ENCODE data around the gene TAS2R40. TPM values are rescaled to one million over a fixed set of nuclear protein-coding genes. Genes with fewer than 3 reads are reported as not detected.
"Not testable (repeated sequence)": the region's sequence is repeated elsewhere in the genome, so short reads cannot be mapped to it uniquely, and the experiment has no call there.

The TAS2R40 gene
- total RNA-seq, 4 donors from 2014 or later: not detected

DNA sequence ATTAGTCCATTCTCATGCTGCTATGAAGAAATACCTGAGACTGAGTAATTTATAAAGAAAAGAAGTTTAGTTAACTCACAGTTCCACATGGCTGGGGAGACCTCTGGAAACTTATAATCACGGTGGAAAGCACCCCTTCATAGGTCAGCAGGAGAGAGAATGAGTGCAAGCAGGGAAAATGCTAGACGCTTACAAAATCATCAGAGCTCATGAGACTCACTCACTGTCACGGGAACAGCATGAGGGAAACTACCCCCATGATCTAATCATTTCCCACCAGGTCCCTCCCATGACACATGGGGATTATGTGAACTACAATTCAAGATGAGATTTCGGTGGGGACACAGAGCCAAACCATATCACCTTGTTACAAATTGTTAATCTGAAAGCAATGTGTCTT is 22.8 kb upstream of the TAS2R40 start:
- intact Hi-C loops (cut with DNase I): no loop called here

DNA sequence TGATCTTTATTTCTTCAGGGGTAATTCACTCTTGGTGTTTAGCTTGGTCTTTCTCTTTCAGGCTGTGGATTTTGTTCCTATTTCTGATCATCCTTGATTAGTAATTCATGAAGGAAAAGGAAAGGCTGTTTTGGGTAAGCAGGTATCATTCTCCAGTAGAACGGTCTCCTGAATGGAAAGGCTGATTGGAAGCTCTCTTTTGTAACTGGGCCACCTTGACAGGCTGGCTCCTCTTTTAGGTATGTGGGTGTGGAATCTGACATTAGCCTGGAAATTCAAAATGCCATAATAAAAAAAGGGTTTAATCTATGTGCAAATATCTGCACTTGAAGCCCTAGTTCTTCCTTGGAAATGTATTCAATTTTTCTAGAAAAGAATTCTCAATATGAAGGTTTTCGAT is 19.7 kb upstream of the TAS2R40 start:
- Histone ChIP-seq H3K9me3 (no peaks in the 10 kb centered on the region), H3K27me3 (no peaks in the 10 kb centered on the region), H3K4me1 (no peaks in the 10 kb centered on the region), H3K4me3 (no peak overlapping the region), H3K27ac (no peak overlapping the region), H3K36me3 (no peaks in the 10 kb centered on the region)
- intact Hi-C loops (cut with DNase I): no loop called here
- no peak for TF ChIP-seq POLR2A (IDR thresholded peaks at IDR 0.05)
- TF ChIP-seq, protein P1, sequence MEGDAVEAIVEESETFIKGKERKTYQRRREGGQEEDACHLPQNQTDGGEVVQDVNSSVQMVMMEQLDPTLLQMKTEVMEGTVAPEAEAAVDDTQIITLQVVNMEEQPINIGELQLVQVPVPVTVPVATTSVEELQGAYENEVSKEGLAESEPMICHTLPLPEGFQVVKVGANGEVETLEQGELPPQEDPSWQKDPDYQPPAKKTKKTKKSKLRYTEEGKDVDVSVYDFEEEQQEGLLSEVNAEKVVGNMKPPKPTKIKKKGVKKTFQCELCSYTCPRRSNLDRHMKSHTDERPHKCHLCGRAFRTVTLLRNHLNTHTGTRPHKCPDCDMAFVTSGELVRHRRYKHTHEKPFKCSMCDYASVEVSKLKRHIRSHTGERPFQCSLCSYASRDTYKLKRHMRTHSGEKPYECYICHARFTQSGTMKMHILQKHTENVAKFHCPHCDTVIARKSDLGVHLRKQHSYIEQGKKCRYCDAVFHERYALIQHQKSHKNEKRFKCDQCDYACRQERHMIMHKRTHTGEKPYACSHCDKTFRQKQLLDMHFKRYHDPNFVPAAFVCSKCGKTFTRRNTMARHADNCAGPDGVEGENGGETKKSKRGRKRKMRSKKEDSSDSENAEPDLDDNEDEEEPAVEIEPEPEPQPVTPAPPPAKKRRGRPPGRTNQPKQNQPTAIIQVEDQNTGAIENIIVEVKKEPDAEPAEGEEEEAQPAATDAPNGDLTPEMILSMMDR (IDR thresholded peaks at IDR 0.05): no peak
- no peak for DNase-seq
- WGBS, 2 donors: 61 to 81% methylated on average over 2 of the region's 2 CpGs

More for the DNA sequence above, 22.8 kb upstream of the TAS2R40 start:
- WGBS, 2 donors: 64 to 74% methylated on average over 4 of the region's 4 CpGs
- Histone ChIP-seq H3K27me3 (no peaks in the 10 kb centered on the region), H3K4me1 (no peaks in the 10 kb centered on the region), H3K36me3 (no peaks in the 10 kb centered on the region), H3K4me3 (no peak overlapping the region), H3K9me3 (no peaks in the 10 kb centered on the region), H3K27ac (no peak overlapping the region)
- DNase-seq: no peak
- TF ChIP-seq, protein P1 (IDR thresholded peaks at IDR 0.05): no peak
- no peak for TF ChIP-seq POLR2A (IDR thresholded peaks at IDR 0.05)

DNA sequence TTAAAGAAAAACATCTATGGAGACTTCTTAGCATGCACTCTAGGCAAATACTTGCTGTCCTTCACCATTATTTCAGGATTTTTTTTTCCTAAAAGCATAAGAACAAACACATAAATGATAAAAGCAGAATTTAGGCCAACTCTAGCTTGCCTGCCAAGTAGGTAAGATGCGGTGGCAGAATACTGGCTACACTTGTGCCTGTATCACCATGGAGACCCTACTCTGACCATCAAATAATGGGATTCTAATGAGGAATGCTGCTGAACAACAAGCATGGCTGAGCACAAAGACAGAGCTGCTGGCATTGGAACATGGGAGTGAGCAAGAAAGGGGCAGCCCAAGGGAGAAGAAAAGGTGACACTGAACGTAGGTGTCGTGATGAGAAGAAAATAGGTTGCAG is 18.5 kb upstream of the TAS2R40 start:
- WGBS, 2 donors: 78 to 84% methylated on average over 3 of the region's 3 CpGs
- H3K4me1 ChIP-seq: no peaks in the 10 kb centered on the region
- H3K27me3 ChIP-seq: no peaks in the 10 kb centered on the region
- intact Hi-C loops (cut with DNase I): no loop called here
- no peak overlapping the region for H3K27ac ChIP-seq
- no peak overlapping the region for H3K4me3 ChIP-seq
- no peaks in the 10 kb centered on the region for H3K36me3 ChIP-seq
- DNase-seq: no peak
- no peaks in the 10 kb centered on the region for H3K9me3 ChIP-seq
- TF ChIP-seq, protein P1 (IDR thresholded peaks at IDR 0.05): no peak
- TF ChIP-seq POLR2A (IDR thresholded peaks at IDR 0.05): no peak

DNA sequence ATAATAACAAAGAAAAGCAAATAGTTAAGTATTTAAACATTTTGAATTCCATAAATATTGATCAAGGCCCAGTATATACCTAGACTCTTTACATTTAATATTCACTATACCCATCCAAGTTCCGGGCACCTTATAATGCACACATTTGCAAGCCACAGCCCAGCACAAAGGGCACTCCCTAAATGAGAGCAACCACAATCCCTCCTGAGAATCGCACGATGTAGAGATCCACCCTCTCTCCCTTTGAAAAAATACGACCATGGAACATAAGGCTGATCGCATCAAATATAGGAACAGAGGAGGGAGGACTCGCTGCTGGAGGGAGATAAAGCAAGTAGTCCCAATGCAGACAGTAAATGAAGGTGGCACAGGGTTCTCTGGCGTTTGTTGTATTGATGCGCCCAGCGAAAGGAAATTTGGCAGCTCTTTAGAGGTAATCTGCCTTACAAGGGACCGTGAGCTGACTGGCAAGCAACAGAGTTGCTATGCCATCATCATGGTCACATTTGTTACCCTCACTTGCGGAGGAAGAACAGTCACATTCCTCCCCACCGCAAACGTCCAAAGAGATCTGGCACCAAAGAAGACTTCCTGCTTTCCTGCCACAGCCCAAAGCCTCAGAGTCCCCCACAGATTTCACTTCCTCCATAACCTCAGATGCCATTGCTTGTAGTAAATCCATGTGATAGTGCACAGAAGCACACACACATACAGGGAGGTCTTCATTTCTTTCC is 16.1 kb upstream of the TAS2R40 start:
- Histone ChIP-seq H3K36me3 (no peaks in the 10 kb centered on the region), H3K4me1 (no peaks in the 10 kb centered on the region), H3K9me3 (no peaks in the 10 kb centered on the region), H3K27me3 (no peaks in the 10 kb centered on the region), H3K27ac (no peak overlapping the region), H3K4me3 (no peak overlapping the region)
- DNase-seq: no peak
- no peak for TF ChIP-seq POLR2A (IDR thresholded peaks at IDR 0.05)
- TF ChIP-seq, protein P1 (IDR thresholded peaks at IDR 0.05): no peak
- intact Hi-C loops (cut with DNase I): no loop called here
- WGBS, 2 donors: 52 to 58% methylated on average over 13 of the region's 13 CpGs

DNA sequence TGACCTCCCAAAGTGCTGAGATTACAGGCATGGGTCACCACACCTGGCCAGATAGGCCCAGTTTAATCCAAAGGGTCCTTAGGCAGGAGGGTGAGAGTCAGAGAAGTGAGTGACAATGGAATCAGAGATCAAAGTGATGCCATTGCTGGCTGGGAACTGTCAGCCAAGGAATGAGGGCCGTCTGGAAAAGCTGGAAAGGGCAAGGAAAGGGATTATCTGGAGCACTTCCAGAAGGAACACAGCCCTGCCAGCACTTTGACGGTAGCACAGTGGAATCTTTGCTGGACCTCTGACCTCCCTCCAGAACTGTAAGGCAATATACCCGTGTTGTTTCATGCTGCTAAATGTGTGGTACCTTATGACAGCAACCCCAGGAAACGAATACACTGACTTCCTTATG is 11.3 kb upstream of the TAS2R40 start:
- Histone ChIP-seq H3K4me1 (no peaks in the 10 kb centered on the region), H3K27me3 (no peaks in the 10 kb centered on the region), H3K4me3 (no peak overlapping the region), H3K27ac (no peak overlapping the region), H3K9me3 (no peaks in the 10 kb centered on the region), H3K36me3 (no peaks in the 10 kb centered on the region)
- intact Hi-C loops (cut with DNase I): no loop called here
- no peak for DNase-seq
- TF ChIP-seq, protein P1 (IDR thresholded peaks at IDR 0.05): no peak
- TF ChIP-seq POLR2A (IDR thresholded peaks at IDR 0.05): no peak
- WGBS, 2 donors: 32 to 39% methylated on average over 4 of the region's 4 CpGs

DNA sequence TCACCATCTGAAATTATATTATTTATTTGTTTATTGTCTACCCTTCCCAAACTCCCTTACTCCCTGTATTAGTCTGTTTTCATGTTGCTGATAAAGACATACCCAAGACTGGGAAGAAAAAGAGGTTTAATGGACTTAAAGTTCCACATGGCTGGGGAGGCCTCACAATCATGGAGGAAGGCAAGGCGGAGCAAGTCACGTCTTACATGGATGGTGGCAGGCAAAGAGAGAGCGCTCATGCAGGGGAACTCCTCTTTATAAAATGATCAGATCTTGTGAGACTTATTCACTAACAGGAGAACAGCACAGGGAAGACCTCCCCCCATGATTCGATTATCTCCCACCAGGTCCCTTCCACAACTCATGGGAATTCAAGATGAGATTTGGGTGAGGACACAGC is 8.4 kb upstream of the TAS2R40 start:
- H3K9me3 ChIP-seq; H3K36me3 ChIP-seq; H3K27me3 ChIP-seq; DNase-seq; H3K4me3 ChIP-seq; H3K4me1 ChIP-seq; H3K27ac ChIP-seq; intact Hi-C loops (cut with DNase I): not testable (repeated sequence)
- 90% methylated on average over 4 of the region's 4 CpGs for WGBS, 2 donors
